ENCODE measurements around the gene PCCB.
"Not testable (repeated sequence)": the region's sequence is repeated elsewhere in the genome, so short reads cannot be mapped to it uniquely, and the experiment has no call there.

Gene PCCB

GRCh38 chr3:136262559-136262958, 12.4 kb downstream of the PCCB start:
- no peak for DNase-seq (ENCODE audit: low read depth in 1 of 2, low spot score in 1 of 2)

DNA sequence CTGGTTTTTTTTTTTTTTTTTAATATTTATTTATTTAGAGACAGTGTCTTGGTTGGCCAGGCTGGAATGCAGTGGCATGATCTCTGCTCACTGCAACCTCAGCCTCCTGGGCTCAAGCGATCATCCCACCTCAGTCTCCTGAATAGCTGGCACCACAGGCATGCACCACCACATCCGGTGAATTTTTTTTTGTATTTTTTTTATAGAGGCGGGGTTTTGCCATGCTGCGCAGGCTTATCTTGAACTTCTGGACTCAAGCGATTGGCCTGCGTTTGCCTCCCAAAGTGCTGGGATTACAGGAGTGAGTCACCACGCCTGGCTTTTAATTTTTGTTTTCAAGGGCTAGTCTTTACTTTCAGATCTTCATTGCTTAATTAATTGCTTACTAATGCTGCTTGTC, 13.1 kb downstream of the PCCB start:
- no peak for DNase-seq (ENCODE audit: low read depth in 1 of 2, low spot score in 1 of 2)

- DNase-seq (ENCODE audit: low read depth in 1 of 2, low spot score in 1 of 2), result not testable (repeated sequence)
Observed at GRCh38 chr3:136266468-136267125, 16.5 kb downstream of the PCCB start.

GRCh38 chr3:136267235-136267634, 17.1 kb downstream of the PCCB start:
- DNase-seq (ENCODE audit: low read depth in 1 of 2, low spot score in 1 of 2), result no peak

DNA sequence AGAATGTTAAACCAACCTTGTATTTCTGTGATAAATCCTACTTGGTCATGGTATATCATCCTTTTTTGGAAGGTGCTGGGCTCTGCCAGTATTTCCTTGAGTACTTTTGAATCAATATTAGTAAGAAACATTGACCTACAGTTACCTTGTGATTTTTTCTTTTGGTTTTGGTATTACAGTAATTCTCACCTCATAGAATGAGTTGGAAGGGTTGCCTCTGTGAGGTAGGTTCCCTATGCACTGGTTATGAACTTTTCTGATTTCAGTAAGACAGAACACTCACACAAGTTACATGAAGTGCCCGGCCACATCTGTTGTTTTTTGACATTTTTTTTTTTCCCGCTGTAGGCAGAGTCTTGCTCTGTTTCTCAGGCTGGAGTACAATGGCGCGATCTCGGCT, 20.0 kb downstream of the PCCB start:
- DNase-seq (ENCODE audit: low read depth in 1 of 2, low spot score in 1 of 2), result no peak

- DNase-seq (ENCODE audit: low read depth in 1 of 2, low spot score in 1 of 2), result not testable (repeated sequence)
Observed at GRCh38 chr3:136271626-136272025, 21.5 kb downstream of the PCCB start.

GRCh38 chr3:136276049-136276755, 26.1 kb downstream of the PCCB start:
- no peak for DNase-seq (ENCODE audit: low read depth in 1 of 2, low spot score in 1 of 2)

DNA sequence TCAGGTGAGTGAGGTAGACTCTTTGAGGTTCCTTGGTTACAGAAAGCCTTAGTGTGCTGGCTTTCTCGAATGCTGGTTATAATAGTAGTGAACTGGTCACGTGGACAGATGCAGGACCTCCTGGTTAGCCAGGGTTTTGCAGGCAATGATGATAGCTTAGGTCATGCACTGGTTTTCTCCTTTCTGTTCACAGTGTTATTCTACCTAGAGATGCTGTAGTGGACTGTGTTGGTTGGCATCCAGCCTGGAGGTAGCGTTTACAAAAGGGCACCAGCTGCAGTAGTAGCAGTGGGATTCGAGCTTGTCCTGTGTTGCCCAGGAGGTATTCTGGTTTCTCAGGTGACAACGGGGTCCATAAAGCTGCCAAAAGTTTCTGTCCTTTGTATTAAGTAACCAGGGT, 27.0 kb downstream of the PCCB start:
- no peak for DNase-seq (ENCODE audit: low read depth in 1 of 2, low spot score in 1 of 2)

GRCh38 chr3:136277634-136278033, 27.5 kb downstream of the PCCB start:
- no peak for DNase-seq (ENCODE audit: low read depth in 1 of 2, low spot score in 1 of 2)

DNA sequence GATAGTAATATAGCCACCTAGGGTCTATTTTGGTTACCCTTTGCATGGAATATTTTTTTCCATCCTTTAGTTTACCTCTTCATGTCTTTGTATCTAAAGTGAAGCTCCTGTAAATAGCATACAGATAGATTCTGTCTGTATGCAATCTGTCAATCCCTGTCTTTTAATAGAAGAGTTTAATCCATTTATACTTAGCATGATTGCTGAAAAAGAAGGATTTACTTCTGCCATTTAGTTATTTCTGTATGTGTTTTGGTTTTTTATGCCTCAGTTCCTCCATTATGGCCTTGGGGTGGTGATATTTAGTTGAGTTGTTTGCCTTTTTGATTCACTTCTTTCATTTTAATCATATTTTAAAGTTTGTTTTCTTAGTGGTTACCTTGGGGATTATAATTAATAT, 29.0 kb downstream of the PCCB start:
- no peak for DNase-seq (ENCODE audit: low read depth in 1 of 2, low spot score in 1 of 2)

GRCh38 chr3:136280961-136281360, 30.8 kb downstream of the PCCB start:
- no peak for DNase-seq (ENCODE audit: low read depth in 1 of 2, low spot score in 1 of 2)

- DNase-seq (ENCODE audit: low read depth in 1 of 2, low spot score in 1 of 2), result no peak
Observed at GRCh38 chr3:136281966-136282520, 31.9 kb downstream of the PCCB start.

- no peak for DNase-seq (ENCODE audit: low read depth in 1 of 2, low spot score in 1 of 2)
Observed at GRCh38 chr3:136283627-136284026, 33.5 kb downstream of the PCCB start.

DNA sequence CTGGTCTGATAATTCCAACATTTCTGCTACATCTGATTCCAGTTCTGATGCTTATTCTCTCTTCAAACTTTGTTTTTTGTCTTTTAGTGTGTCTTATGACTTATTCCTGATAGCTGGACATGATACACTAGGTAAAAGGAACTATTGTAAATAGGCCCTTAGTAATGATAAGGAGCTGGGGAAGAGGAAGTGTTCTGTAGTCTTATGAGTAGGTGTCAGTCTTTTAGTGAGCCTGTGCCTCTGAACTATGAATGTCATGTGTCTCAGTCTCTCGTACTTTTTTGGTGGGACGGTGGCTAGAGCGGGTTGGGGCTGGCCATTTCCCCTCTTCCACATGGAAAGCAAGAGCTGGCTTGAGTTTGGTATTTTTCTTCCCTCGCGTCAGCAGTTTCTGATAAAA, 41.2 kb downstream of the PCCB start:
- no peak for DNase-seq (ENCODE audit: low read depth in 1 of 2, low spot score in 1 of 2)

GRCh38 chr3:136292500-136292899, 42.4 kb downstream of the PCCB start:
- no peak for DNase-seq (ENCODE audit: low read depth in 1 of 2, low spot score in 1 of 2)

DNA sequence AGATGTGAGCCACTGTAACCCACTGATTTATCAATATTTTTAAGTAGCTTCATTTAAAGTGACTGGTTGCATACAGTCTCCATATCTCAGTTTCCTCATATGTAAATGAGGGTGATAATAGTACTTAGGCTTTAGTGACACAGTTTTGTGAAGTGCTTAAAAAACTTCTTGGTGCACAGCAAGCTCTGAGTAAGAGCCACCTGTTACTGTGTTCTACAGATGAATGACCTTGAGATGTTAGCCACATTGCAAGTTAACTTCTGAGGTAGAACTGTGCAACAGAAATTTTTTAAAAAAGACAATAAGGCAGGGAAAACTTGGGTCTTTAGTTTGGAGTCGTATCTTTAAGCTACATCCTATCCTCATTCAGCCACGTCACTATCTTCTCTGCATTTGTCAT, 43.1 kb downstream of the PCCB start:
- no peak for DNase-seq (ENCODE audit: low read depth in 1 of 2, low spot score in 1 of 2)

DNA sequence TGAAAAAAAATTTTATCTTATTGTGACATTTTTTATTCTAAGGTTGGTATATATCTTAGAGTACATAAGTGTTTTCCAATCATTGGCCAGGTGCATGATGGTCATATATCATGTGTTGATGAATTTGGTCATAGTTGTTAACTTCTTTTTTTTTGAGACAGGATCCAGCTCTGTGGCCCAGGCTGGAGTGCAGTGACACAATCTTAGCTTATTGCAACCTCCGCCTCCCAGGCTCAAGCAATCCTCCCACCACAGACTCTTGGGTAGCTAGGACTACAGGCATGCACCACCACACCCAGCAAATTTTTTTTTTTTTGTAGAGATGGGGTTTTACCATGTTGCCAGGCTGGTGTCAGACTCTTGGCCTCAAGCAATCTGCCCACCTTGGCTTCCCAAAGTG, 44.0 kb downstream of the PCCB start:
- no peak for DNase-seq (ENCODE audit: low read depth in 1 of 2, low spot score in 1 of 2)

GRCh38 chr3:136296960-136297359, 46.8 kb downstream of the PCCB start:
- DNase-seq (ENCODE audit: low read depth in 1 of 2, low spot score in 1 of 2), result no peak

GRCh38 chr3:136297826-136298225, 47.7 kb downstream of the PCCB start:
- DNase-seq (ENCODE audit: low read depth in 1 of 2, low spot score in 1 of 2), result no peak

DNA sequence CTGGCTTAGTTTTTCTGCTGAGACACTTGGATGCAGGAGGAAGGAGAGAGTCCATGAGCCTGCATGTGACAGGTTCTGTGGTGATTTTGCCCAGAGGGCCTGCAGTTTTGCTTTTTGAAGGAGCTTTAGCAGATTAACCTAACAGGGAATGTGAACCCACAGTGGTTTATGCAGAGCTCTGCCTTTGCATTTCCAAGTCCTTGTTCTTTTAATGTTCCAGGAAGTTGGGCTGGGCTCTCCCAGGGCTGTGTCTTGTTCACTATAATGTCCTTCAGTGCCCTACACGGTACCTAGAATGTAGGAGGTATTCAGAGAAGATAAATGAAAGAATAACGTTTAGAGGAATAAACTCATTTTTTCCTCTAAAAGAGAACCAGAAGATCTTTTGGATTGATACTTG, 50.3 kb downstream of the PCCB start:
- DNase-seq (ENCODE audit: low read depth in 1 of 2, low spot score in 1 of 2), result no peak

- no peak for DNase-seq (ENCODE audit: low read depth in 1 of 2, low spot score in 1 of 2)
Observed at GRCh38 chr3:136305879-136306278, 55.7 kb downstream of the PCCB start.

- DNase-seq (ENCODE audit: low read depth in 1 of 2, low spot score in 1 of 2), result no peak
Observed at GRCh38 chr3:136311261-136311660, 61.1 kb downstream of the PCCB start.

- DNase-seq (ENCODE audit: low read depth in 1 of 2, low spot score in 1 of 2), result no peak
Observed at GRCh38 chr3:136311968-136312367, 61.8 kb downstream of the PCCB start.

Measured in stimulated activated CD4-positive, alpha-beta T cell treated with anti-CD3 and anti-CD28 coated beads, Interleukin-15, amount 100 ng/mL, for 1 hour (primary cell).